ENCODE measurements around the gene TENM4.
A peak's percentile ranks its signal among the peaks of the same experiment; 100 is the strongest.

TENM4 gene

GRCh38 chr11:79119491-79120284, 321.1 kb downstream of the TENM4 start:
- no peak for DNase-seq (ENCODE audit: low spot score)

DNA sequence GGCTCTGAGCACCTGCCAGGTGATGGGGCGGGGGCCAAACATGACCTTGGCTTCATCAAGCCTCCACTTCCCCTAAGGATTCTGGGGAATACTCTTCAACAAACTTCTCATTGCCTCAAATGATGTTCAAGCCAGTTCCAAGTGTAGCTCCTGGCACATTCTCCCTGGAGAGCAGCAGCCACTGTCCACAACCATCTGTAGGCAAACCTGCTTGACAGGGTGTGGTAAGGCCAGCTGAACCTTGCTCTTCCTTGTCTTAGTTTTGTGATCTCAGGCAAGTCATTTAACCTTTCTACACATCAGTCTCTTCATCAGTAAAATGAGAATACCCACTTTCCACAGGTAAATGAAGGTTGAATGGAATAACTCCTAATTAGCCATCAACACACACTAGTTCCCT, 323.3 kb downstream of the TENM4 start:
- DNase-seq (ENCODE audit: low spot score): no peak

GRCh38 chr11:79116600-79116999, 324.2 kb downstream of the TENM4 start:
- DNase-seq (ENCODE audit: low spot score): no peak

GRCh38 chr11:79113054-79113690, 327.7 kb downstream of the TENM4 start:
- DNase-seq (ENCODE audit: low spot score): no peak

DNA sequence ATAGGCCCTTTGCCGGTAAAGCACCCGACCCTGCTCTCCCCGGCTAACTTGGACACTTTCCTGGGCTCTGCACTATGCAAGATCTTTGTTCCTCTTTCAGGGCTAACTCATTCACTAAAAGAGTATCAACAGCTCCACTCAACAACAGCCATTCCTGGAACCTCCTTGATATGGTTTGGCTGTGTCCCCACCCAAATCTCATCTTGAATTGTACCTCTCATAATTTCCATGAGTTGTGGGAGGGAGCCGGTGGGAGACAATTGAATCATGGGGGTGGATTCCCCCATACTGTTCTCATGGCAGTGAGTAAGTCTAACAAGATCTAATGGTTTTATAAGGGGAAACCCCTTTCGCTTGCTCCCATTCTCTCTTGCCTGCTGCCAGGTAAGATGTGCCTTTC, 330.0 kb downstream of the TENM4 start:
- no peak for DNase-seq (ENCODE audit: low spot score)

GRCh38 chr11:79110321-79110720, 330.5 kb downstream of the TENM4 start:
- DNase-seq (ENCODE audit: low spot score): no peak

- DNase-seq (ENCODE audit: low spot score): no peak
Observed at GRCh38 chr11:79108851-79109250, 332.0 kb downstream of the TENM4 start.

DNA sequence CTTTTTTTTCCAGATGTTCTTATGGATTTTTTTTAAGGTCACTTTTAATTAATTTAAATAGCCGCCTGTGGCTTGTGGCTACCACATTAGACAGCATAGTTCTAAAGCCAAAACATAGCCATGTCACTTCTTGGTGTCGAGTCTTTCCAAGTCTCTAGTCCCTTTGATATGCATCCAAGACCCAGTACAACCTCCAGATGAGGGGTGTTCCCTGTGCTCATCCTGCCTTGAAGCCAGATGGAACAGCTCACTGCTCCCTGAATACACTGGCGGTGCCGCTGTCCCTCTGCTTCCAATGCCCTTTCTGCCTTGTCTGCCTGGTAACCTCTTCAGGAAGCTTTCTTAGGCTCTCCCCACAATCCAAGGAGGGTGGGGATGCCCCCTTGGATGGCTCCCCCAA, 338.0 kb downstream of the TENM4 start:
- no peak for DNase-seq (ENCODE audit: low spot score)

- no peak for DNase-seq (ENCODE audit: low spot score)
Observed at GRCh38 chr11:79101656-79102055, 339.2 kb downstream of the TENM4 start.

DNA sequence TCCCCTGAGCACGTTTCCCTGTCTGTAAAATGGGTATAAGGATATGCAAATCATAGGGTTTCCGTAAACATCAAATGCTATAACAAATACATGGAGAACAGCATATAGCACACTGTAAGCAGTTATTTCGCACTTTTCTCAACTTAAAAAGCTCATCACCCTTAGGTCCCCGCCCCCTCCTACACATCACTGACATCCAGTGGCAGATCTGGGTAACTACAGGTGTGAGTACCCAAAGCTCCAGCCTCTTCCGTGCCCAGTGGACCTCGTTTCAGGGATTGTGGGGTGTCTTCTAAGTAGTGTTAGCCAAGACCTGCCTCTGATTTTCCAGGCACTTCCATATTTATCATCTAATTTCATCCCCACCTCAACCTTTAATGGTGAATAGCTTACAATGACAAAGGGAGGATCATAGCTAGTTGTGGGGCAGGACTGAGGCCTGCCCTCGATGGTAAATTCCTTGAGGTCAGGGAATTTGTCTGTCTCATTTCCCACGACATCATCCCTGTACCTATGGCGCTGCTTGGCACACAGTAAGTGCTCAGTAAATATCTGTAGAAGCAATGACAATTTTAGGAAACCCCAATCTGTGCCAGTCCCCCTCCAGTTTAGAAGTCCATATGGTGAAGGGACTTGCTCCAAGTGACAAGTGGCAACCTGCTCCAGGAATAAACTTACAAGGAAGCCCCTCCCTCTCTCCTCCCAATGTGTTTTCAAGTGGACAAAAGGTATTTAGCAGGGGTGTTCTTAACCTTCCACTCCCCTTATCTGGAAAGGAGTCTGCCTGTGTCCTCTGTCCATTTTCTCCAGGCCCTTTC, 340.5 kb downstream of the TENM4 start:
- peak; percentile 74 for DNase-seq (ENCODE audit: low spot score)

GRCh38 chr11:79098146-79098545, 342.7 kb downstream of the TENM4 start:
- DNase-seq (ENCODE audit: low spot score): no peak

GRCh38 chr11:79097246-79097875, 343.5 kb downstream of the TENM4 start:
- no peak for DNase-seq (ENCODE audit: low spot score)

- DNase-seq (ENCODE audit: low spot score): no peak
Observed at GRCh38 chr11:79095424-79095823, 345.4 kb downstream of the TENM4 start.

DNA sequence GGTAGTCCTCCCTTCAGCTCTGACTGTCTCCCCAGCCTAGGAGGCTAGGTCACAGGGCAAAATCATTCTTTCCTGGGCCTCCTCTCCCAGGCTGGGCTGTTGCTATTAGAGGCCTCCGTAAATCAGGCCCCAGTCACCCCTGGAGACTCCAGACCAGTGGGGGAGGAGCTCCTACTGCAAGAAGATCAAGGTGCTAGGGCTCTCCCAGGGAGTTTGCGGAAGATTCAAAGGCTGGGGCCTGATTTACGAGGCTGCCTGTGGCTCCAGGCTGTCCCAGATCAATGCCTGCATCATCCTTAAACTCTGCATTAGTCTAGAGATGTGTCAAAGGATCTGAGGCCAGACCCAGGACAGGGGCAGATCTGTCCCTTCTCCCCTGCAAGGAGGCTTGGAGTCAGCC, 346.2 kb downstream of the TENM4 start:
- no peak for DNase-seq (ENCODE audit: low spot score)

DNA sequence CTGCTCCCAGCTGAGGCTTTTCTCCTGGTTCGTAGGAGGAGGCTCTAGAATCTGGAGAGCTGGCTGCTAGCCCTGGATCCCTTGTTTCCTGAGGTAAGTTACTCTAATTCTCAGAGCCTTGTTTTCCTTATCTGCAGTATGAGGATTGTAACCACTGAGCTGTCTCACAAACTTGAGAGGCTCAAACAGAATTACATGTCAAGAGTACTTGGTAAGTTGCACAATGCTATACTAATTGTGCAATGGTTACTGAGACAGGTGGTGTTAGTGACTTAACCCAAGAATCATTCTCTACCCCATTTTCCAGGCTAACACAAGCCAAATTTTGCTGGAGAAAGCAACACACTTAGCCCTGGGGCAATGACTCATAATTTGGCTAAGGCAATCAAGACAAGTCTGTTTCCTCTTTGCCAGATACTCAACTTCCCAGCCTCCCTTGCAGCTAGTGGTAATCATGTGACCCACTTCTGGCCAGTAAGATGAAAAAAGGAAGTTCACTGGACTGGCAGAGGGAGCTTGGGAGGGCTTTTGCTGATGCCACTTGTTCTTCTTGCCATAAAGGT, 348.0 kb downstream of the TENM4 start:
- DNase-seq (ENCODE audit: low spot score): peak; percentile 57

- no peak for DNase-seq (ENCODE audit: low spot score)
Observed at GRCh38 chr11:79090191-79090705, 350.6 kb downstream of the TENM4 start.

- DNase-seq (ENCODE audit: low spot score): no peak
Observed at GRCh38 chr11:79089601-79090000, 351.2 kb downstream of the TENM4 start.

- no peak for DNase-seq (ENCODE audit: low spot score)
Observed at GRCh38 chr11:79088967-79089366, 351.9 kb downstream of the TENM4 start.

GRCh38 chr11:79087961-79088318, 352.9 kb downstream of the TENM4 start:
- DNase-seq (ENCODE audit: low spot score): no peak

- DNase-seq (ENCODE audit: low spot score): peak; percentile 66
Observed at GRCh38 chr11:79087238-79087960, 353.4 kb downstream of the TENM4 start.

DNA sequence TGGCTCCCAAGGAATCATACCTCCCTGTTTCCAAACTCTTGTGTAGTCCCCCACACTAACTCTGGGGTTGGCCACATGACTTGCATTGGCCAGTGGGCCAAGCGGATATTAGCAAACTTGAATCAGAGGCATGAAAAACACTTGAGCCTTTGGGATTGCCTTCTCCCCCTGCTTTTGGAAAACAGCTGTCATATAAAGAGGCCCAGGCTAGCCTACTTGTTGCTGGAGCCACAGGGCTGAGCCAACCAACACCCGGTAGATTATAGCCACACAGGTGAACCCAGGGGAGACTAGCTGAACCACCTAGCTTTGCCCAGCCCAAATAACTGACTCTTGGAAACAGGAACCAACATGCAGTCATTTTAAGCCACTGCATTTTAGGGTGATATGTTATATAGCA, 354.8 kb downstream of the TENM4 start:
- no peak for DNase-seq (ENCODE audit: low spot score)
